ENCODE results near the gene PIGQ. TPM values are rescaled to one million over a fixed set of nuclear protein-coding genes. Genes with fewer than 3 reads are reported as not detected.
A peak's percentile ranks its signal among the peaks of the same experiment; 100 is the strongest.

Gene PIGQ
- total and polyA plus RNA-seq, 2 of the 13 experiments (the other 11 are each of a cell fraction or from before 2014, with no cell fraction given), result 7.7 to 19.7 TPM

DNA sequence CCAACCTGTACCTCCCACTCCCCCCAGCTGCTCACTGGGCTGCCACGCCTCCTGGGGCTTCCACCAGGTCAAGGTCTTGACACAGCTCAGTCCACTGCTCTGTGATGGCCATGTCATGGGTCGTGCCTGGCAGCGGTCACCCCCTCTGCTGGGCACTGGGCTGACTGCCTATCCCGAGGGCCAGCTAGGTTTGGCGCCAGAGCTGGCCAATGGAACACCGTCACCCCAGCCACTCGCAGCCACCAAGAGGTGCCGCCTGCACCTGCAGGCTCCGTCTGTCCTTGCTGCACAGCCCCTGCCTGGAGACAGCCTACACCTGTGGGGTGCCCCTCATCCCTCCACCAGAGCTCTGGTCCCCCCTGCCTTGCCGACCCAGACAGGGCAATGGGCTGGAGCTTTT lies 15.6 kb downstream of the PIGQ start (continued):
- TF ChIP-seq AHR (CRISPR knock-in tag; IDR thresholded peaks at IDR 0.05) (no peak), ZNF7 (CRISPR knock-in tag; IDR thresholded peaks at IDR 0.05) (no peak), SNAPC4 (CRISPR knock-in tag; IDR thresholded peaks at IDR 0.05) (no peak), ZNF720 (CRISPR knock-in tag; IDR thresholded peaks at IDR 0.05) (no peak), ZBTB37 (CRISPR knock-in tag; IDR thresholded peaks at IDR 0.05) (no peak), ESRRA (CRISPR knock-in tag; IDR thresholded peaks at IDR 0.05; ENCODE audit: low read depth) (0 out of 2 replicates have a peak, but pooled peaks have one; percentile 17), JUNB (CRISPR knock-in tag; IDR thresholded peaks at IDR 0.05; ENCODE audit: borderline replicate concordance) (no peak), ZNF563 (CRISPR knock-in tag; IDR thresholded peaks at IDR 0.05) (0 out of 2 replicates have a peak, but pooled peaks have one; percentile 52), ZNF577 (CRISPR knock-in tag; IDR thresholded peaks at IDR 0.05; ENCODE audit: borderline replicate concordance, low read depth) (no peak), SNRNP70 (IDR thresholded peaks at IDR 0.05; ENCODE audit: low read depth, low read length) (no peak), GTF2F1 (IDR thresholded peaks at IDR 0.05; ENCODE audit: low read length) (no peak), ZNF878 (CRISPR knock-in tag; IDR thresholded peaks at IDR 0.05) (no peak), XBP1 (CRISPR knock-in tag; IDR thresholded peaks at IDR 0.05) (no peak)
- TF ChIP-seq, protein P1, sequence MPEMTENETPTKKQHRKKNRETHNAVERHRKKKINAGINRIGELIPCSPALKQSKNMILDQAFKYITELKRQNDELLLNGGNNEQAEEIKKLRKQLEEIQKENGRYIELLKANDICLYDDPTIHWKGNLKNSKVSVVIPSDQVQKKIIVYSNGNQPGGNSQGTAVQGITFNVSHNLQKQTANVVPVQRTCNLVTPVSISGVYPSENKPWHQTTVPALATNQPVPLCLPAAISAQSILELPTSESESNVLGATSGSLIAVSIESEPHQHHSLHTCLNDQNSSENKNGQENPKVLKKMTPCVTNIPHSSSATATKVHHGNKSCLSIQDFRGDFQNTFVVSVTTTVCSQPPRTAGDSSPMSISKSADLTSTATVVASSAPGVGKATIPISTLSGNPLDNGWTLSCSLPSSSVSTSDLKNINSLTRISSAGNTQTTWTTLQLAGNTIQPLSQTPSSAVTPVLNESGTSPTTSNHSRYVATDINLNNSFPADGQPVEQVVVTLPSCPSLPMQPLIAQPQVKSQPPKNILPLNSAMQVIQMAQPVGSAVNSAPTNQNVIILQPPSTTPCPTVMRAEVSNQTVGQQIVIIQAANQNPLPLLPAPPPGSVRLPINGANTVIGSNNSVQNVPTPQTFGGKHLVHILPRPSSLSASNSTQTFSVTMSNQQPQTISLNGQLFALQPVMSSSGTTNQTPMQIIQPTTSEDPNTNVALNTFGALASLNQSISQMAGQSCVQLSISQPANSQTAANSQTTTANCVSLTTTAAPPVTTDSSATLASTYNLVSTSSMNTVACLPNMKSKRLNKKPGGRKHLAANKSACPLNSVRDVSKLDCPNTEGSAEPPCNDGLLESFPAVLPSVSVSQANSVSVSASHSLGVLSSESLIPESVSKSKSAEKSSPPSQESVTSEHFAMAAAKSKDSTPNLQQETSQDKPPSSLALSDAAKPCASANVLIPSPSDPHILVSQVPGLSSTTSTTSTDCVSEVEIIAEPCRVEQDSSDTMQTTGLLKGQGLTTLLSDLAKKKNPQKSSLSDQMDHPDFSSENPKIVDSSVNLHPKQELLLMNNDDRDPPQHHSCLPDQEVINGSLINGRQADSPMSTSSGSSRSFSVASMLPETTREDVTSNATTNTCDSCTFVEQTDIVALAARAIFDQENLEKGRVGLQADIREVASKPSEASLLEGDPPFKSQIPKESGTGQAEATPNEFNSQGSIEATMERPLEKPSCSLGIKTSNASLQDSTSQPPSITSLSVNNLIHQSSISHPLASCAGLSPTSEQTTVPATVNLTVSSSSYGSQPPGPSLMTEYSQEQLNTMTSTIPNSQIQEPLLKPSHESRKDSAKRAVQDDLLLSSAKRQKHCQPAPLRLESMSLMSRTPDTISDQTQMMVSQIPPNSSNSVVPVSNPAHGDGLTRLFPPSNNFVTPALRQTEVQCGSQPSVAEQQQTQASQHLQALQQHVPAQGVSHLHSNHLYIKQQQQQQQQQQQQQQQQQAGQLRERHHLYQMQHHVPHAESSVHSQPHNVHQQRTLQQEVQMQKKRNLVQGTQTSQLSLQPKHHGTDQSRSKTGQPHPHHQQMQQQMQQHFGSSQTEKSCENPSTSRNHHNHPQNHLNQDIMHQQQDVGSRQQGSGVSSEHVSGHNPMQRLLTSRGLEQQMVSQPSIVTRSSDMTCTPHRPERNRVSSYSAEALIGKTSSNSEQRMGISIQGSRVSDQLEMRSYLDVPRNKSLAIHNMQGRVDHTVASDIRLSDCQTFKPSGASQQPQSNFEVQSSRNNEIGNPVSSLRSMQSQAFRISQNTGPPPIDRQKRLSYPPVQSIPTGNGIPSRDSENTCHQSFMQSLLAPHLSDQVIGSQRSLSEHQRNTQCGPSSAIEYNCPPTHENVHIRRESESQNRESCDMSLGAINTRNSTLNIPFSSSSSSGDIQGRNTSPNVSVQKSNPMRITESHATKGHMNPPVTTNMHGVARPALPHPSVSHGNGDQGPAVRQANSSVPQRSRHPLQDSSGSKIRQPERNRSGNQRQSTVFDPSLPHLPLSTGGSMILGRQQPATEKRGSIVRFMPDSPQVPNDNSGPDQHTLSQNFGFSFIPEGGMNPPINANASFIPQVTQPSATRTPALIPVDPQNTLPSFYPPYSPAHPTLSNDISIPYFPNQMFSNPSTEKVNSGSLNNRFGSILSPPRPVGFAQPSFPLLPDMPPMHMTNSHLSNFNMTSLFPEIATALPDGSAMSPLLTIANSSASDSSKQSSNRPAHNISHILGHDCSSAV (CRISPR knock-in tag; IDR thresholded peaks at IDR 0.05; ENCODE audit: borderline replicate concordance), result no peak

Measured in HepG2 (cell line).